22Rv1 (cell line): ENCODE results near the gene BOK.

Experiments
- H3K27ac ChIP-seq: fragments of 450-650 bp; 2 replicates; pipeline ENCODE4 v1.5.1; 2017
- ZFX ChIP-seq: fragments of 450-650 bp; IDR thresholded peaks from 2 replicates; pipeline ENCODE4 v1.6.1; 2017; ENCODE audit warnings: antibody characterized with exemption, borderline replicate concordance
- TF ChIP-seq, protein P1 (sequence below): fragments of 450-650 bp; IDR thresholded peaks from 2 replicates; pipeline ENCODE4 v1.5.1; 2017; ENCODE audit warnings: mild to moderate bottlenecking

Gene BOK

DNA sequence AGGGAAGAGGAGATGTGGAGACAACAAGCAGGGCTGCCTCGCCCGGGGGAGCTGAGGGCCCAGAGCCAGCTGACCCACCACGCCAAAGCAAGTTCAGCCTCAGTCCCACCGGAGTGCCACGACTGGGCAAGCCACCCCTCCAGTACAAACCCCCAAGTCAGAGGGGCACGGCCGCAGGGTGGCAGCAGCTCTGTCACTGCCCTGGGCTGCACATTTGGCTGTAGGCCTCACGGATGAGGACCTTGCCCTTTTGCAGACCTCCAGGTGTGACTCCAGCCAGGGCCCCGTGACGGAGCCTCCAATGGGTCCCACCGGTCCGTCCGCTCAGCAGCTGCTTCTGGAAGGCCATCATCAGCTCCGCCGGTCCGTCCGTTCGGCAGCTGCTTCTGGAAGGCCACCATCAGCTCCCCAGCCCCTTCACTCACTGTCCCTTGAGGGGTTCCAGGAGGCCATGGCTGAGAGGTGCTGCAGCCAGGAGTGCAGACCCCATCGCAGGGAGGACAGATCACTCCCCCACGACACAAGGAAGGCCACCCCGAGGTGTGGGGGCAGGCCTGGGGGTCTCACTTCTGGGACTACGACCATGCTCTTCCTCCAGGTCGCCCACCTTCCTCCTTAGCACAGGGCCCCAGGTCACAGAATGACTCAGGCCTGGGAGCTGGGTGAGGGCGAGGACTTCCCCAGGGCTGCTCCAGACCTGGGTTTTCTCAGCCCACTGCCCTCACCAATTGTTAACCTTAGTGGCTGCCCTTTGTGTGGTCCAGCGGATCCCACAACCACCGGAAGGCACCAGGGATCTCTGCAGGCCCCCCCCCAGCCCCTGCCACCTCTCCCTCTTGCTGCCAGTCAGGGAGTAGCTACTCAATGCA, 25.6 kb upstream of the BOK start:
- H3K27ac ChIP-seq = no peak overlapping the region
- TF ChIP-seq, protein P1, sequence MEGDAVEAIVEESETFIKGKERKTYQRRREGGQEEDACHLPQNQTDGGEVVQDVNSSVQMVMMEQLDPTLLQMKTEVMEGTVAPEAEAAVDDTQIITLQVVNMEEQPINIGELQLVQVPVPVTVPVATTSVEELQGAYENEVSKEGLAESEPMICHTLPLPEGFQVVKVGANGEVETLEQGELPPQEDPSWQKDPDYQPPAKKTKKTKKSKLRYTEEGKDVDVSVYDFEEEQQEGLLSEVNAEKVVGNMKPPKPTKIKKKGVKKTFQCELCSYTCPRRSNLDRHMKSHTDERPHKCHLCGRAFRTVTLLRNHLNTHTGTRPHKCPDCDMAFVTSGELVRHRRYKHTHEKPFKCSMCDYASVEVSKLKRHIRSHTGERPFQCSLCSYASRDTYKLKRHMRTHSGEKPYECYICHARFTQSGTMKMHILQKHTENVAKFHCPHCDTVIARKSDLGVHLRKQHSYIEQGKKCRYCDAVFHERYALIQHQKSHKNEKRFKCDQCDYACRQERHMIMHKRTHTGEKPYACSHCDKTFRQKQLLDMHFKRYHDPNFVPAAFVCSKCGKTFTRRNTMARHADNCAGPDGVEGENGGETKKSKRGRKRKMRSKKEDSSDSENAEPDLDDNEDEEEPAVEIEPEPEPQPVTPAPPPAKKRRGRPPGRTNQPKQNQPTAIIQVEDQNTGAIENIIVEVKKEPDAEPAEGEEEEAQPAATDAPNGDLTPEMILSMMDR = no peak
- no peak for TF ChIP-seq ZFX

DNA sequence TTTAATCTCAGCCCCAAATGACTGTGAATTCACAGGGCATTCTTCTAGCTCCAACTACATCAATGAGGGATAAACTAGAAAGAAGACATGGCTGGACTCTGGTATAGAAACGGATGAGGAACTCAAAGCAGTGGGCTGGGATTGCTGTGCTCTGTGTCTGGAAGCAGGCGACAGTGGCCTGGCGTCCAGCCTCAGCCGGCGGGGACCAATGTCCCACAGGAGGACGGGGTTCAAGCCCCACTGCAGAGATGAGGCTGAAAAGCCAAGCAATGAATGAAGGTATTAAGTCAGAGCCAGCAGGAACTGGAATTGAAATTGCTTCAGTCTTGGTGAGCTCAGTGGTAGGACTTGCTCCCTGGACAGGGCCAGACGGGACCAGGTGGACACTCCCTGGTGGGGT, 24.3 kb upstream of the BOK start:
- TF ChIP-seq, protein P1 = no peak
- TF ChIP-seq ZFX = no peak

DNA sequence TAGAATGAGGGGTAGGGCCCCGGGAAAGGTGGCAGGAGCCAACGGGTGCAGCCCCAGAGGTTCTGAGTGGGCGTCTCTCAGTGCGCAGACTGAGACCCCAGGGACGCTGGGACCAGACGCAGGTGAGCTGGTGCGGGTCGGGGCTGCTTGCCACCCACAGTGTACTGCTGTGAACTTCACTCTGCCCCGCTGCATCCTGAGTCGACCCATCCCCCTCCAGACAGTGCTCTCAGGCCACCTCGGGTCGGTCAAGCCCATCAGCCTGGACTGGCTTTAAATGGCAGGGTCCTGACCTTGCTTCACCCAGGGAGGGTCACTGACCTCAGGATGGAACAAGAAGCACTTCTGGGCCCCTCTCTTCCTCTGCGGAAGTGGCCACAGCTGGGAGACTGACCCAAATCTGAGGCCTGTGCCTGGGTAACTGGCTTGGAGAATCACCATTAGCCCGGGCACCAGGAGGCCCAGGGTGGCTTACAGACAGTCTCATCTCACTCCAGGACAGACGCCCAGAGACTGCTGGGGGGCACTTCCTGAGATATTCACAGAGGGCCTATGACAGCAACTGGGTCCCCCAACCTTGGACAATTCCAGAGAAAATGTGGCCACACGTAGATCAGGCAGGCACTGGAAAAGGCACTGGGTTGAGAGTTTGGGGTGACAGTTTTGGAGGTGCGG, 23.7 kb upstream of the BOK start:
- TF ChIP-seq, protein P1 = no peak
- no peak for TF ChIP-seq ZFX
- no peak overlapping the region for H3K27ac ChIP-seq

More for the DNA sequence above, 24.3 kb upstream of the BOK start:
- no peak overlapping the region for H3K27ac ChIP-seq

DNA sequence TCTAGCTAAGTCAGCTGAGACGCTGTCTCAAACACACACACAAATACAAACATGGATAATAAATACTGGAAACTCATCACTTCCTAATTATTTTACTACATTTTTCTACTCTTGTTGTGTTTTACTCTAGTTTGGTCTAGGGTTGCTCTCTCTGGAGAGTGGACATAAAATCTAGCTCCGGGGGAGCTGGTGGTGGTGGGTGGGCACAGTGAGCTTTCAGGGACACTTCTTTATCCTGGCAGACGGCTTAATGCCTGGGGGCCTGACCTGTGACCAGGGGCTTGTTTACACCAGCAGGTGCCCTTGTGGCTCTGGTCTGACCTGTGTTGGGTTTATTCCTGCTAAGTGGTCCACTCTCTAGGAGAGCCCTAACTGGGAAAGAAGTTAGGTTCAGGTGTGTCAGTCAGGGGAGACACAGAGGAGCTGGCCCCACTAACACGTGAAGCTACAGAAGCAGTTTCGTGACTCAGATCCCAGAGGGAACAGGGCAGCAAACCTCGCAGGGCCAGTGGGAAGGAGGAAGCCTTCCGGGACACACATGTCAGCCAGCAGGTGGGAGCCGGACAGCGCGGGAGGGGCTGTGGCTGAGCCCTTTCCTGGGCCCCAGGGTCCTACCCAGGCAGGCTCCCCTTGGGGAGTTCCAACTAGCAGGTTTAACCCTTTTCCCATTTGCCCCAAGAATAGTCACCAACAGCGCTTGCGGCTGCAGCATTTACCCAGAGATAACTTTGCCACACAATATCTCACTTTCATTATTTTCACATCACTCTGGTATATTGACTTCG, 22.5 kb upstream of the BOK start:
- TF ChIP-seq, protein P1 = no peak
- TF ChIP-seq ZFX = no peak
- no peak overlapping the region for H3K27ac ChIP-seq

DNA sequence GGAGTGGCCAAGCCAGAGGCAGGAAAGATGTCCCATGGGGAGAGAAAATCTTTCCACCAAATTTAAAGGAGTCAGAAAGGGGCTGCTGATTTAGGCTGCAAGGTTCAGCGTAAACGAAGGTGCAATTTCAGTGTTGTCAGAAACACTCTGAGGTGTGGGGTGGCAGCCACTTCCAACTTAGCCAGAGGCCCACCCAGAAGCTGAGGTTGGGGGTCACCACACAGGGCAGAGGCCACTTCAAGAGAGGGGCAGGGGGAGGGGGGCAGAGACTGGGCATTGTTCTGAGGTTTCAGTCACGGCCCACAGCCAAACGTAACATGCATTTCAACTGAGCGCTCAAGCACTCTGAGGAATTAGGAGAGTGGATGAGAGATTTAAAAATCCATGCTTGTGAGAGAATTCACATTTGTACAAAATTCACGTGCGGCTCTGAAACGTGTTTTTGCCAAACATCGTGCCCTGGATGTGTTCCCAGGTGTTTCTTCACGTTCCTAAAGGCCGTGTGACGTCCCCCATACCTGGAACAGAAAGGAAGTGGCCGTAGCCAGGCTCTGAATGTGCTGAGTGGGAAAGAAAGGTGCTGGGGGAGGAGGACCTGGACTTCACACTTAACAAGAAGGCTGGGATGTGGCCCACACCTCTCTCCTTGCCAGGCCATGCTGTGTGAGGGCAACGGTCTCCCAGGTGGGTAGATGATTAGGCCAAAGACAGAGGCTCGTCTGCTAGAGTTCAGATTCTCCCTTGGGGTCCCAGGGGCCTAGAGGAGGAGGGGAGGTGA, 19.5 kb upstream of the BOK start:
- H3K27ac ChIP-seq = no peak overlapping the region
- TF ChIP-seq, protein P1 = no peak
- TF ChIP-seq ZFX = no peak

DNA sequence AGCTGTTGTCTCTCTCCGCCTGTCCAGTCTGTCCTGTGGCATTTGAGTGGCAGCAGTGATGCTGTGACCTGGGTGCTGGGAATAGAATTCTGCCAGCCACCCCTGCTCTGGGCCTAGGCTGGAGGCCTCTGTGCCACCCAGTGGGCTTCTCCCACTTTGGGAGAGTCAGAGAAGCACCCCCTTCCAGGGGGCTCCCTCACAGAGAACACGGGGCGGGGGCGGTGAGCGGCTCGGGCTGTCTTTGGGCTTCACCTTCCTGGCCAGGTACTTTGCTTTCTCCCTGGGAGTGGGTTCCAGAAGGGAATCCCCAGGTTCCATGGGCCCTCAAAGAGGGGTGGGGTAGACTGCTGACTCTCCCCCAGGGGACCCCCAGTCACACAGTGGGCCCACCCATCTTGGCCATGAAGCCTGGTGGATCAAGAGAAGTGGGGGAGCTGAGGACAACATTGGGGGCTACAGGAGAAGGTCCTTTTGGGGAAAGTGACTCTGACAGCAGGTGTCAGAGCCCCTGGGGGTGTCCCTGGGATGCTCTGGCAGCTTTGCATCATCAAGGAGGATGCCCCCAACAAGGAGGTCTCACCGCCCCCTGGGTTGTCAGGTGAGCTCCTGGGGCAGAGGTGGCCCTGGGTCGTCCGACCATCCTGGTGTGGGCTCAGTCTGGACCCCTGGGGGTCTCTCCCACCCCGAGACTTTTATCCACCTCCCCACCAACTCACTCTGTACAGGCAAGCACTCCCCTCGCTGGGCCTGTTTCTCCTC, 18.8 kb upstream of the BOK start:
- no peak overlapping the region for H3K27ac ChIP-seq
- no peak for TF ChIP-seq ZFX
- TF ChIP-seq, protein P1 = no peak
